ENCODE results near the gene PCDHGC3. TPM values are rescaled to one million over a fixed set of nuclear protein-coding genes. Genes with fewer than 3 reads are reported as not detected.

The PCDHGC3 gene
- total RNA-seq, 5 donors from 2014 or later (not counting 1 experiment from before 2014, with no cell fraction given) = 0.12 to 0.30 (median 0.24) TPM; not detected in 1

GRCh38 chr5:141501761-141502160 lies 26.0 kb downstream of the PCDHGC3 start:
- POLR2A ChIA-PET = interaction anchor here in 1 of 2 donors (0.6 kb wide), 1 partner anchor 12 kb away, joined by 3 read pairs; no protein-coding TSS in a partner anchor

GRCh38 chr5:141503681-141504080 lies 27.9 kb downstream of the PCDHGC3 start:
- ChIA-PET POLR2A (no interaction called here), CTCF (no interaction called here)
- 92% methylated on average over 2 of the region's 2 CpGs for WGBS (ENCODE audit: insufficient coverage)
- Mint-ChIP-seq H3K36me3 (no peaks in the 10 kb centered on the region), H3K9me3 (no peaks in the 10 kb centered on the region), H3K4me3 (no peak overlapping the region), H3K27ac (no peak overlapping the region), H3K27me3 (peaks cover 4 to 10% of the 10 kb centered on the region in 2 donors), H3K4me1 (no peaks in the 10 kb centered on the region)
- no peak overlapping the region for H3K4me3 ChIP-seq (ENCODE audit: control insufficient read depth in 1 of 2, extremely low read depth in 1 of 2, low read length in 1 of 2)
- no peaks in the 10 kb centered on the region for H3K36me3 ChIP-seq (ENCODE audit: control insufficient read depth in 2 of 2, extremely low read depth in 1 of 2, insufficient read depth in 1 of 2, low read length in 1 of 2)
- no peaks in the 10 kb centered on the region for H3K4me1 ChIP-seq (ENCODE audit: control insufficient read depth in 1 of 2, extremely low read depth in 1 of 2, insufficient read depth in 2 of 2, low read length in 2 of 2)
- ATAC-seq (replicated peaks in 1 of 4) (no peak), DNase-seq (no peak)
- H3K9me3 ChIP-seq = no peaks in the 10 kb centered on the region
- H3K27ac ChIP-seq (ENCODE audit: low read length) = no peak overlapping the region
- peaks cover 0 to 4% of the 10 kb centered on the region in 2 experiments for H3K27me3 ChIP-seq (replicated peaks in 1 of 2; ENCODE audit: control insufficient read depth in 2 of 2, extremely low read depth in 1 of 2, insufficient read depth in 2 of 2, low read length in 1 of 2)

More at GRCh38 chr5:141501761-141502160, 26.0 kb downstream of the PCDHGC3 start:
- H3K9me3 ChIP-seq = no peaks in the 10 kb centered on the region
- no peaks in the 10 kb centered on the region for H3K36me3 Mint-ChIP-seq
- H3K27ac ChIP-seq (ENCODE audit: low read length) = no peak overlapping the region
- H3K27me3 ChIP-seq (replicated peaks in 1 of 2; ENCODE audit: control insufficient read depth in 2 of 2, extremely low read depth in 1 of 2, insufficient read depth in 2 of 2, low read length in 1 of 2) = peaks cover 0 to 13% of the 10 kb centered on the region in 2 experiments
- no peaks in the 10 kb centered on the region for H3K9me3 Mint-ChIP-seq
- H3K4me1 Mint-ChIP-seq = no peaks in the 10 kb centered on the region
- peaks cover 15 to 22% of the 10 kb centered on the region in 2 donors for H3K27me3 Mint-ChIP-seq
- no peaks in the 10 kb centered on the region for H3K36me3 ChIP-seq (ENCODE audit: control insufficient read depth in 2 of 2, extremely low read depth in 1 of 2, insufficient read depth in 1 of 2, low read length in 1 of 2)
- no peak overlapping the region for H3K4me3 Mint-ChIP-seq
- WGBS (ENCODE audit: insufficient coverage) = 73% methylated on average over 1 of the region's 7 CpGs
- CTCF ChIA-PET = interaction anchor here (1.0 kb wide), 2 partner anchors 10 to 11 kb away, joined by 3 to 4 read pairs; no protein-coding TSS in a partner anchor
- no peak overlapping the region for H3K27ac Mint-ChIP-seq
- H3K4me1 ChIP-seq (ENCODE audit: control insufficient read depth in 1 of 2, extremely low read depth in 1 of 2, insufficient read depth in 2 of 2, low read length in 2 of 2) = no peaks in the 10 kb centered on the region
- no peak for ATAC-seq (replicated peaks in 1 of 4)
- H3K4me3 ChIP-seq (ENCODE audit: control insufficient read depth in 1 of 2, extremely low read depth in 1 of 2, low read length in 1 of 2) = no peak overlapping the region
- DNase-seq = no peak

GRCh38 chr5:141504216-141504615 lies 28.4 kb downstream of the PCDHGC3 start:
- no peak overlapping the region for H3K27ac Mint-ChIP-seq
- WGBS (ENCODE audit: insufficient coverage) = 74% methylated on average over 3 of the region's 4 CpGs
- POLR2A ChIA-PET = no interaction called here

GRCh38 chr5:141506381-141507155 lies 30.8 kb downstream of the PCDHGC3 start:
- H3K27me3 ChIP-seq (replicated peaks in 1 of 2; ENCODE audit: control insufficient read depth in 2 of 2, extremely low read depth in 1 of 2, insufficient read depth in 2 of 2, low read length in 1 of 2) = peaks cover 0 to 7% of the 10 kb centered on the region in 2 experiments
- Mint-ChIP-seq H3K4me3 (no peak overlapping the region), H3K9me3 (no peaks in the 10 kb centered on the region), H3K36me3 (no peaks in the 10 kb centered on the region), H3K4me1 (peaks cover 3 to 7% (median 5%) of the 10 kb centered on the region in 3 donors), H3K27me3 (peaks cover 4 to 6% of the 10 kb centered on the region in 2 donors), H3K27ac (no peak overlapping the region)
- ChIA-PET POLR2A (no interaction called here), CTCF (interaction anchor here in 1 of 2 donors (0.7 kb wide), 1 partner anchor 186 kb away, joined by 5 read pairs; no protein-coding TSS in a partner anchor)
- H3K4me3 ChIP-seq (ENCODE audit: control insufficient read depth in 1 of 2, extremely low read depth in 1 of 2, low read length in 1 of 2) = no peak overlapping the region
- no peaks in the 10 kb centered on the region for H3K9me3 ChIP-seq
- no peaks in the 10 kb centered on the region for H3K36me3 ChIP-seq (ENCODE audit: control insufficient read depth in 2 of 2, extremely low read depth in 1 of 2, insufficient read depth in 1 of 2, low read length in 1 of 2)
- no peak for DNase-seq
- ATAC-seq (replicated peaks in 1 of 4) = no peak
- 91% methylated on average over 5 of the region's 8 CpGs for WGBS (ENCODE audit: insufficient coverage)
- H3K27ac ChIP-seq (ENCODE audit: low read length) = no peak overlapping the region
- peaks cover 0 to 3% of the 10 kb centered on the region in 2 experiments for H3K4me1 ChIP-seq (ENCODE audit: control insufficient read depth in 1 of 2, extremely low read depth in 1 of 2, insufficient read depth in 2 of 2, low read length in 2 of 2)

More at GRCh38 chr5:141504216-141504615, 28.4 kb downstream of the PCDHGC3 start:
- H3K36me3 Mint-ChIP-seq = no peaks in the 10 kb centered on the region
- DNase-seq (no peak), ATAC-seq (replicated peaks in 1 of 4) (no peak)
- peaks cover 4 to 7% of the 10 kb centered on the region in 2 donors for H3K27me3 Mint-ChIP-seq
- CTCF ChIA-PET = interaction anchor here in 1 of 2 donors (1.0 kb wide), 1 partner anchor 9 kb away, joined by 3 read pairs; no protein-coding TSS in a partner anchor
- H3K4me1 Mint-ChIP-seq = peaks cover 2 to 4% (median 2%) of the 10 kb centered on the region in 3 donors
- H3K4me3 Mint-ChIP-seq = no peak overlapping the region
- no peaks in the 10 kb centered on the region for H3K9me3 ChIP-seq
- no peaks in the 10 kb centered on the region for H3K9me3 Mint-ChIP-seq
- H3K27me3 ChIP-seq (replicated peaks in 1 of 2; ENCODE audit: control insufficient read depth in 2 of 2, extremely low read depth in 1 of 2, insufficient read depth in 2 of 2, low read length in 1 of 2) = peaks cover 0 to 6% of the 10 kb centered on the region in 2 experiments
- H3K36me3 ChIP-seq (ENCODE audit: control insufficient read depth in 2 of 2, extremely low read depth in 1 of 2, insufficient read depth in 1 of 2, low read length in 1 of 2) = no peaks in the 10 kb centered on the region
- no peak overlapping the region for H3K27ac ChIP-seq (ENCODE audit: low read length)
- peaks cover 0 to 3% of the 10 kb centered on the region in 2 experiments for H3K4me1 ChIP-seq (ENCODE audit: control insufficient read depth in 1 of 2, extremely low read depth in 1 of 2, insufficient read depth in 2 of 2, low read length in 2 of 2)
- no peak overlapping the region for H3K4me3 ChIP-seq (ENCODE audit: control insufficient read depth in 1 of 2, extremely low read depth in 1 of 2, low read length in 1 of 2)

- Mint-ChIP-seq H3K27ac (no peak overlapping the region), H3K4me1 (peaks cover 4 to 8% (median 8%) of the 10 kb centered on the region in 3 donors)
- 98% methylated on average over 4 of the region's 11 CpGs for WGBS (ENCODE audit: insufficient coverage)
Measured at GRCh38 chr5:141507387-141508091, 31.8 kb downstream of the PCDHGC3 start.

GRCh38 chr5:141508440-141508797 lies 32.7 kb downstream of the PCDHGC3 start:
- 56% methylated on average over 7 of the region's 9 CpGs for WGBS (ENCODE audit: insufficient coverage)
- peaks cover 0 to 18% of the 10 kb centered on the region in 2 experiments for H3K4me1 ChIP-seq (ENCODE audit: control insufficient read depth in 1 of 2, extremely low read depth in 1 of 2, insufficient read depth in 2 of 2, low read length in 2 of 2)
- DNase-seq (no peak), ATAC-seq (replicated peaks in 1 of 4) (no peak)
- H3K9me3 ChIP-seq = no peaks in the 10 kb centered on the region
- POLR2A ChIA-PET = no interaction called here
- no peak overlapping the region for H3K27ac Mint-ChIP-seq
- H3K27me3 Mint-ChIP-seq = peaks cover 0 to 6% of the 10 kb centered on the region in 2 donors
- peaks cover 0 to 7% of the 10 kb centered on the region in 2 experiments for H3K27me3 ChIP-seq (replicated peaks in 1 of 2; ENCODE audit: control insufficient read depth in 2 of 2, extremely low read depth in 1 of 2, insufficient read depth in 2 of 2, low read length in 1 of 2)
- H3K4me3 Mint-ChIP-seq = no peak overlapping the region
- no peaks in the 10 kb centered on the region for H3K36me3 ChIP-seq (ENCODE audit: control insufficient read depth in 2 of 2, extremely low read depth in 1 of 2, insufficient read depth in 1 of 2, low read length in 1 of 2)
- H3K27ac ChIP-seq (ENCODE audit: low read length) = no peak overlapping the region
- CTCF ChIA-PET = interaction anchor here (0.6 to 0.7 kb wide), 2 partner anchors 20 to 56 kb away, joined by 3 to 4 read pairs; no protein-coding TSS in a partner anchor
- H3K36me3 Mint-ChIP-seq = no peaks in the 10 kb centered on the region
- no peak overlapping the region for H3K4me3 ChIP-seq (ENCODE audit: control insufficient read depth in 1 of 2, extremely low read depth in 1 of 2, low read length in 1 of 2)
- no peaks in the 10 kb centered on the region for H3K9me3 Mint-ChIP-seq
- H3K4me1 Mint-ChIP-seq = peaks cover 9 to 17% (median 14%) of the 10 kb centered on the region in 3 donors

More at GRCh38 chr5:141507387-141508091, 31.8 kb downstream of the PCDHGC3 start:
- no peak for ATAC-seq (replicated peaks in 1 of 4)
- Histone ChIP-seq H3K4me3 (ENCODE audit: control insufficient read depth in 1 of 2, extremely low read depth in 1 of 2, low read length in 1 of 2) (no peak overlapping the region), H3K27me3 (replicated peaks in 1 of 2; ENCODE audit: control insufficient read depth in 2 of 2, extremely low read depth in 1 of 2, insufficient read depth in 2 of 2, low read length in 1 of 2) (peaks cover 0 to 7% of the 10 kb centered on the region in 2 experiments), H3K4me1 (ENCODE audit: control insufficient read depth in 1 of 2, extremely low read depth in 1 of 2, insufficient read depth in 2 of 2, low read length in 2 of 2) (peaks cover 0 to 10% of the 10 kb centered on the region in 2 experiments), H3K9me3 (no peaks in the 10 kb centered on the region), H3K27ac (ENCODE audit: low read length) (no peak overlapping the region), H3K36me3 (ENCODE audit: control insufficient read depth in 2 of 2, extremely low read depth in 1 of 2, insufficient read depth in 1 of 2, low read length in 1 of 2) (no peaks in the 10 kb centered on the region)
- Mint-ChIP-seq H3K9me3 (no peaks in the 10 kb centered on the region), H3K36me3 (no peaks in the 10 kb centered on the region), H3K4me3 (no peak overlapping the region), H3K27me3 (peaks cover 0 to 6% of the 10 kb centered on the region in 2 donors)
- ChIA-PET CTCF (interaction anchor here (0.7 kb wide), 3 partner anchors 77 to 187 kb away, joined by 3 to 5 read pairs (median 3); partner anchors contain the start of gene PCDHGA12 (in 1 of the 2)), POLR2A (no interaction called here)
- no peak for DNase-seq

All from T-cell (primary cell).